ENCODE results near the gene BIN2.

DNA sequence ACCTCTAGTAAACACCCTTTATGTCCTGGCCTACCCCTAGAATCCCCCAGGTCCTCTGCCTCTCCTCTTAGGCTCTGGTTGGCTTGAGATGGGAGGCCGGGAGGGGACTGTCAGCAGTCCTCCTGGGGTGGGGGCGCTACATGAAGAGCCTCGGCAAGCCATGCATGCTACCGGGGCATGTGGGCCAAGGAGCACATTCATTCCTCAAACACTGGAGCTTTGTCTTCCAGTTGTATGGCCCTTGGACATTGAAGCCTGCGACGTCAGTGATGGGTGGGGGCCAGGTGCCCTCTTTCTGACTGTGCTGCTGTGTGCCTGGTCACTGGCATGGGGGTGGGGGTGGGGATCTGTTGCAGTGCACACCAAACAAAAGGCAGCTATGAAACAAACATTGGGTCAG is 38.3 kb upstream of the BIN2 start:
- TF ChIP-seq, protein P1, sequence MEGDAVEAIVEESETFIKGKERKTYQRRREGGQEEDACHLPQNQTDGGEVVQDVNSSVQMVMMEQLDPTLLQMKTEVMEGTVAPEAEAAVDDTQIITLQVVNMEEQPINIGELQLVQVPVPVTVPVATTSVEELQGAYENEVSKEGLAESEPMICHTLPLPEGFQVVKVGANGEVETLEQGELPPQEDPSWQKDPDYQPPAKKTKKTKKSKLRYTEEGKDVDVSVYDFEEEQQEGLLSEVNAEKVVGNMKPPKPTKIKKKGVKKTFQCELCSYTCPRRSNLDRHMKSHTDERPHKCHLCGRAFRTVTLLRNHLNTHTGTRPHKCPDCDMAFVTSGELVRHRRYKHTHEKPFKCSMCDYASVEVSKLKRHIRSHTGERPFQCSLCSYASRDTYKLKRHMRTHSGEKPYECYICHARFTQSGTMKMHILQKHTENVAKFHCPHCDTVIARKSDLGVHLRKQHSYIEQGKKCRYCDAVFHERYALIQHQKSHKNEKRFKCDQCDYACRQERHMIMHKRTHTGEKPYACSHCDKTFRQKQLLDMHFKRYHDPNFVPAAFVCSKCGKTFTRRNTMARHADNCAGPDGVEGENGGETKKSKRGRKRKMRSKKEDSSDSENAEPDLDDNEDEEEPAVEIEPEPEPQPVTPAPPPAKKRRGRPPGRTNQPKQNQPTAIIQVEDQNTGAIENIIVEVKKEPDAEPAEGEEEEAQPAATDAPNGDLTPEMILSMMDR (IDR thresholded peaks at IDR 0.05; ENCODE audit: low read depth, low read length, poor library complexity, severe bottlenecking) = no peak
- no peak for TF ChIP-seq EZH2phosphoT487 (IDR thresholded peaks at IDR 0.05; ENCODE audit: borderline replicate concordance, low read length)
